Loucy (cell line): ENCODE data around the gene KCTD19.

Experiments
- CTCF ChIP-seq: fragments of 200-600 bp; sonication (generic); conservative IDR thresholded peaks from 2 replicates; pipeline ENCODE4 v1.5.1; 2014; ENCODE audit warnings: mild to moderate bottlenecking, antibody characterized with exemption, low read length
- EZH2phosphoT487 ChIP-seq: fragments of 200-600 bp; IDR thresholded peaks from 2 replicates; pipeline ENCODE4 v1.6.1; 2018; ENCODE audit warnings: antibody characterized with exemption, mild to moderate bottlenecking, moderate library complexity, borderline replicate concordance

- TF ChIP-seq CTCF, result no peak
- TF ChIP-seq EZH2phosphoT487, result no peak
Measured at GRCh38 chr16:67326115-67326471, 448 bp downstream of the KCTD19 start.
